GM21526 (cell line): ENCODE results near the gene PSMG3.

Experiments
- ATAC-seq: cut with Tn5 transposase; IDR thresholded peaks from one replicate; pipeline ENCODE4 v1.9.1; 2021; ENCODE audit warnings: moderate library complexity; ENCODE audit not compliant: unreplicated experiment, low FRiP score

PSMG3 gene

GRCh38 chr7:1580422-1581030 is 10.7 kb upstream of the PSMG3 start:
- ATAC-seq, result no peak

GRCh38 chr7:1579481-1580421 is 9.9 kb upstream of the PSMG3 start:
- no peak for ATAC-seq

GRCh38 chr7:1578513-1578912 is 8.7 kb upstream of the PSMG3 start:
- no peak for ATAC-seq

- ATAC-seq, result no peak
Observed at GRCh38 chr7:1576521-1577253, 6.9 kb upstream of the PSMG3 start.

- no peak for ATAC-seq
Observed at GRCh38 chr7:1575809-1576208, 6.0 kb upstream of the PSMG3 start.

GRCh38 chr7:1572111-1572822 is 2.4 kb upstream of the PSMG3 start:
- no peak for ATAC-seq

- no peak for ATAC-seq
Observed at GRCh38 chr7:1569440-1569832, 396 bp downstream of the PSMG3 start.

- ATAC-seq, result no peak
Observed at GRCh38 chr7:1569016-1569415, 816 bp downstream of the PSMG3 start.

- no peak for ATAC-seq
Observed at GRCh38 chr7:1567896-1568510, 1.8 kb downstream of the PSMG3 start.

GRCh38 chr7:1567049-1567771 is 2.6 kb downstream of the PSMG3 start:
- no peak for ATAC-seq

GRCh38 chr7:1566687-1567048 is 3.2 kb downstream of the PSMG3 start:
- ATAC-seq, result no peak

GRCh38 chr7:1564603-1565022 is 5.2 kb downstream of the PSMG3 start:
- ATAC-seq, result no peak

GRCh38 chr7:1563981-1564602 is 5.7 kb downstream of the PSMG3 start:
- ATAC-seq, result no peak

- ATAC-seq, result no peak
Observed at GRCh38 chr7:1562597-1563051, 7.2 kb downstream of the PSMG3 start.

GRCh38 chr7:1562116-1562515 is 7.7 kb downstream of the PSMG3 start:
- ATAC-seq, result no peak

- ATAC-seq, result no peak
Observed at GRCh38 chr7:1561036-1561940, 8.5 kb downstream of the PSMG3 start.

- no peak for ATAC-seq
Observed at GRCh38 chr7:1560620-1561031, 9.2 kb downstream of the PSMG3 start.
